NOMO-1 treated with dmso at 0.1 percent for 144 hours (cell line): ENCODE measurements around the gene DPP10.
A peak's percentile ranks its signal among the peaks of the same experiment; 100 is the strongest.
"Not testable (repeated sequence)": the region's sequence is repeated elsewhere in the genome, so short reads cannot be mapped to it uniquely, and the experiment has no call there.

Source experiments
- DNase-seq: peaks from one replicate; lab custom pipeline; 2025; ENCODE audit not compliant: unreplicated experiment; lab: John Stamatoyannopoulos, UW

Gene DPP10

DNA sequence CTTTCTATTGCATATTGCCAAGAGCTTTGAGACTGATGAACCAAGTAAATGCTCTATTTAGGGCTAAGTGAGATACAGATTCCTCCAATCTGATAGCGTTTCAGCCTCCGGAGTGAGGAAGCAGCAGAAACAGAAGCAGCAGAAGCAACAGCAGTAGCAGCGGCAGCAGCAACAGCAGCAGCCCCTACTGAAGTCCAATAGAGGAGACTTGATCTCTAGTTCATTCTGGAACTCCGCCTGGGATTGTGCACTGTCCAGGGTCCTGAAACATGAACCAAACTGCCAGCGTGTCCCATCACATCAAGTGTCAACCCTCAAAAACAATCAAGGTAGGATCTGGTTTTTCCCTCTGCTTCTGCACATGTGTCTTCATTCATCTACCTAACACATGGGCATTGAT is at the start of gene DPP10:
Gene DPP10, plus strand, starts transcription at position 132 of the 400 bp plus-strand sequence.
- no peak for DNase-seq

DNA sequence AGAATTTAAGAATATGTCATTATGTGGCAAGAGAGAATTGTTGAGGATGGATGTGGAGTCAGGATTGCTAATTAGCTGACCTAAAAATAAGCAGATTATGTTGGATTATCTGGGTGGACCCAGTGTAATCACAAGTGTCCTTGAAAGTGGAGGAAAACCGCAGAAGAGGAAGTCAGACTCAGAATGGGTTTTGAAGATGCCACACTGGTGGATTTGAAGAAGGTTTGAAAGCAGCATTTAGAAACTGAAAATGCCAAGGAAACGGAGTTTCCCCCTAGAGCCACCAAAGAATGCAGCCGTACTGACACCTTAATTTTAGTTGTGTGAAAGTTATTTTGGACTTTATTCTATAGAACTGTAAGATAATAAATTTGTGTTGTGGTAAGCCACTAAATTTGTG is 41.6 kb upstream of the DPP10 start:
- DNase-seq: peak; percentile 32

DNA sequence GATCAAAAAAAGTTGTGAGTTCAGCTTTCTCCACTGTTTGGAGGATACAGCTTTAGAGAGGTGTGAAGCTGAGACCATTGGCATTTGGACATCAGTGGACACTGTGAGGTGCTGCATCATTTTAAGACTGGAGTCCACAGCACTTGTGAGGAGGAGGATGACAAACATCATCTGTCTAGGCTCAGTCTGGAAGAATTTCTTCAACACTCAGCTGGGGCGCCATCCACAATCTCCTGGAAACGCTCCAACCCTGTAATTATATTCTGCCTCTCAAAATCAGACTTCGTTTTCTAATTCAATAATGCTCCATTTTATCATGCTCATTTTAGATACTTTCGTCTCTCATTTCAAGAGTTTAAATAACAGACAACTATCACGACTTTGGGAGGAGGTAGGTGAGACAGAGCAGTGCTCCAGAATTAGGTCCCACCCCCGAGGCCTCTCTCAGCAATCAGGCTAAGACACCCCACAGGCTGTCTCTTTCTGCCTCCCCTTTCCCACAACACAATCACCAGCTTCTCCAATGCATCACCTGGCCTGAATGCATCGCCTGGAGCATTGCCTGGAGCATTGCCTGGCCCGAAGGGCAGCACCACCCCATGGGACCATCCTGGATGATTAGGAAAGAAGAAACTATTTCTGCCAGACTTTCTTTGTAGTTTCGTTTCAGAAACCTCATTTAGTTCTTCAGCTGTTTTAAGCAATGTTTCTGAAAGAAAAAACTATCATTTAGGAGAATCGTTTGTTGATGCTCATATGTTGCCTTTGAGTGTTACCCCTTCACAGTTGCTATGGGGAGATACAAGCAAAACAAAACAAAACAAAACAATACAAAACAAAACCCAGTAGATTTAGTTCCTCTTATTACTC is 37.0 kb upstream of the DPP10 start:
- no peak for DNase-seq

DNA sequence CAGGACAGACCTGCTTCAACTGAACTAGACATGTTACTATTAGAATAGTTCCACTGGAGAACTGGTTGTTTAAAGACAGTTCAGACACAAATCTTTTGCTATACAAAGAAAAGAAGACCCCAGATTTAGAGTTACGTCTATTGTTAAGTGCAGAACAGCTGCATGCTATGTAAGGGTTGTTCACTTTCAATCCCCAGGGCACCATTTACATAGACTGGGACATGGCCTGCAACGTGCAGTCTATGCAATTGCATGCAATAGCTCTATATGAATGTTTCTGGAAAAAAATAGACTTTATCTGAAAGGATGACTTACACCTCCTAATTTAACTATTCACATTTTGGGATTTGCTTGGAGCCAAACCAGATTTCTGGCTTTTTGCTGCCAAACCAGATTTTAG is 36.1 kb upstream of the DPP10 start:
- DNase-seq: no peak

DNA sequence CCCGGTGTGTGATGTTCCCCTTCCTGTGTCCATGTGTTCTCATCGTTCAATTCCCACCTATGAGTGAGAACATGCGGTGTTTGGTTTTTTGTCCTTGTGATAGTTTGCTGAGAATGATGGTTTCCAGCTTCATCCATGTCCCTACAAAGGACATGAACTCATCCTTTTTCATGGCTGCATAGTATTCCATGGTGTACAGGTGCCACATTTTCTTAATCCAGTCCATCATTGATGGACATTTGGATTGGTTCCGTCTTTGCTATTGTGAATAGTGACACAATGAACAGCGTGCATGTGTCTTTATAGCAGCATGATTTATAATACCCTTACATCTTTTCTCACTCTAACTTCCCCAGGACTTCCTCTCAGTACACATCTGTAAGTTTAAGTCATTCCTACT is 35.1 kb upstream of the DPP10 start:
- DNase-seq: not testable (repeated sequence)

DNA sequence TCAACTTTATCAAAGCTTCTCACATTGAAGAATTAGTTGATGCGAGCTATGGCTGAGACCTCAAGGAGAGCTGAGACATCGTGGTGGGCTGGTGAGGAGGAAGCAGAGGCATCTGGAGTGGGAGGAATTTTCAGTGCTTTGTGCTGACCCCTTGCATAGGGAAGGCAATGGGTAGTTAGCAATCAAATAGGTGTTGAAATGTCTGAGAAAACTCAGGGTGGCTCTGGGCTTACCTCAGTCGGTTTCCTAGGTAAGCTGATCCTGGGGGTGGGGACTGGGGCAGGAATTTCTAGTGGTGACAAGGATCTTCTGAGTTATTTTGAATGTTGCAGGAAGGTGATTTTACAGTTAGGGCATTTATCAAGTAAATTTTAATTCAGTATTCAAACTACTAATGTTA is 20.7 kb upstream of the DPP10 start:
- DNase-seq: no peak

DNA sequence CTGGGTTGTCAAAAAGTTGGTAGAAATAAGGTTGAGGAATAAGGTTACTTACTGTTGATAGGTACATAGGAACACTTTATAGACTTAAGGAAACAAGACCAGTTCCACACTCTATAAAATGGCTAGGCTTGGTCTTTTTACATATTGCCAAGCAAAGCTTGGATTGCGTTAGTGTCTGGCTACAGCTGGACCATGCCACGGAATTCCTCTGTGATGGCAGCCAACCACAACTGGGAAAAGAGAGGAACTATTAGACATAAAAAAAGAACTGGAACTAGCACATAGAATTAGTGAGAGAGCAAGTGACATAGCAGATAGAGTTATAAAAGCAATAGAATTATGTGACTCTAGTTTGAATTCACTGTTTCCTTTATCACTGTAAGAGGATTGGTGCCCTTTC is 17.7 kb upstream of the DPP10 start:
- no peak for DNase-seq

DNA sequence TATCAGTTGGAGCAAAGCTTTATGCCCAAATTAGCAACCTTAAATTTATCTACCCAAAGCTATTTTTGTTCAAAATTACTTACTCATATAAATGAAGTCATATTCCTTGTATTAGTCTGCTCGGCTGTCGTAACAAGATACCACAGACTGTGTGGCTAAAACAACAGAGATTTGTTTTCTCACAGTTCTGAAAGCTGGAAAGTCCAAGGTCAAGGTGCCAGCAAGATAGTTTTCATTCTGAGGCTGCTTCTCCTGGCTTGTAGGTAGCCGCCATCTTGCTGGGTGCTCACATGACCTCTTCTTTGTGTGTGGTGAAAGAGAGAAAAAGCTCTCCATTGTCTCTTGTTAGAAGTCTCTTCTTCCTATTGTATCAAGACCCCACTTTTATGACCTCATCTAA is 15.7 kb upstream of the DPP10 start:
- DNase-seq: no peak

DNA sequence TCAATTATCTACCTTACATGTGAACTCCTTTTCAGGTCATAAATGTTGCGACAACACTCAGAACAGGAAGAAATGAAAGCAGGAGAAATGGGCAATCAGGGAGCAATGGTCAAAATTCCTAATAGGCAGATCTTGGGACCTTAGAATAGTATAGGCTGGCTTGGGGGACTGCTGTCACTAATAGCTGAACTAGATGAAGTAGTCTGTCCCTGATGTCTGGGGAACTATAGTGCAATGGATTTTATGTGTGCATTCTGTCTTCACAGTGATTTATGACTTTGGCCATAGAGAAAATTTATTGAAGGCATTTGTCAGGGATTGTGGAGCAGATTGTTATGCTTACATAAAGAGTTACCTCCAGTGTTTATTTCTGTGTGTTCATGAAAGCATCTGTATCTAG is 6.1 kb upstream of the DPP10 start:
- no peak for DNase-seq

DNA sequence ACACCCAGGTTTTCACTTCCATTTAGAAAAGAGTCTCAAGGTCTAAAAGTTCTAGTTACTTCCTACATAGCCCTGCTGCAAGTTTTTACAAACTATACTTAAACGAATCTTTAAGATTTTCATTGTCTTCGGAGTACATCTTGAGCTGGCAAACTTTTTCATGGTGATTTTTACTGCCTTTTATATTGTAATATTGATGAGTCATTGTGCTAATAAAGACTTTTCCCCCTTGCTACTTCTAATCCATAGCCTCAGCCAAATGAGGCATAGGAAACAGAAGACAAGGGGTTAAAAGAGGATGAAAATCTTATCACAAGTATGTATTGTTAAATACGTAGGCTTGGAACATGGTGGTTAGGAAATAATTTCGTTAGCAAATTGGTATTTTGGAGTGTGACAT is 4.1 kb downstream of the DPP10 start:
- no peak for DNase-seq

DNA sequence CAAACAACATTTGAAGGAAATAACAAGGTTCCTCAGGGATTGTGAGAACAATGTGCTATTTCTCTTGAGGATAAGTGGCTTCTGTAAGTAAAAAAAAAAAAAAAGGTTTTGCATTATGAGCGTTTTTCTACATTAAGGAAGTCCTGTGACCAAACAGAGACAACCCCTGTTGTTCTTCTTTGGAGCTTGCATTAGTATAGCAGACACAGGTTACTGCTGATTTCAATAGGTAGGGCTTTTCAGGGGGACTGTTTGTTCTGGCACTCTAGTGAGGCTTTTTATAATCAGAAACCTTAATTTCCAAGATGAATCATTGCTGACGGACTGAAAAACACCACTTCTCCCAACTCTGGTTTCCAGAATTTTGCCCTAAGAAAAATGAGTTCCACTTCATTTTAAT is 8.2 kb downstream of the DPP10 start:
- DNase-seq: no peak

DNA sequence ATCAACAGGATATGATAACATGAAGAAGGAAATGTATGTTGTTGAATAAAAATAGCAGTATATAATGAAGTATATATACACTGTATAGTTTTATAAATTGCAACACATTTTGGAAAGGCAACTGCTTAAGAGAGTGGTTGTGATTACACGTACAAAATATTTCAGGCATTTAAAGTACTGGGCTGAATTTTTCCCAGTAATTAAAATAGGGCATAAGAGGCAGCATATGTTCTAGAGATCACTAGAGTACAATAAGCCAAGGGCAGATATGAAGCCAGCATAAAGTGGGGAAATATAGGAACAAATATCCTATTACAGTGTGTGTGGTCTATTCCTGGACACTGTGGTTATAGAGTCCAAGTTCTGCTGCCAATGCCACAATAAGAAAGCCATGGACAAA is 14.1 kb downstream of the DPP10 start:
- no peak for DNase-seq

DNA sequence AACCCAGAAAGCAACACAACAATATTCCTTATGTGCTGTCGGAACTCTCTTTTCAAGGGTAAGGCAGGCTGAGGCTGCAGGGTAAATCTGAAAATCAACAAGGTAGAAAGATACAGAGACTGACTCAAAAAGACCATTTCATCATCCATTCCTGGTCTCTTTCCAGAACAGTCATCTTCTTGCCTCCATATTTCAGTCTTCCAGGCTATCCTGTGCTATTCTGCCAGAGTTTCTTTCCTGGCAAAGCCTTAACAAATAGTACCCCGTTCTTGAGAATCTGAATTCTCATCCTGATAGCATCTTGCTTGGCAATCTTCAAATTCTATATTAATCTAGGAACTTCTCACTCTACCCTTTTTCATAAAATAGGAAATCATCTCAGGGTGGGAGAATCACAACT is 15.5 kb downstream of the DPP10 start:
- DNase-seq: no peak

DNA sequence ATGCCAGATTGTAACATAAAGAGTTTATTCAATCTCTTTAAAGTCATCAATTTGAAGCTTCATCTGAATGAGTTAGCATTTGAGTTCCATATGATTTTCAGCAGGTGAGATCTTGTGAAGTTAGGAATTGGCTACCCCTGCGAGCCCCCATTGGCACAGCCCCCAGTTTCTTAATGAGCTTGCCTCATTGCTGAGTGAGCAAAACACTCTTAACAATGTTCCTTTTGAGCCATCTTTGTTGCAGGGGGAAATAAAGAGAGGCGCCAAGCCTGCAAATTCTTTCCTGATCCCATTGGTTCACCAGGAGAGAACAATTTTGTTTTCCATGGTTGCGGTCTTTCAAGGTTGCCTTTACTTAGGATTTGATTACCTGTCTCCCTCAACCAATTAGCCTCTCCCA is 18.7 kb downstream of the DPP10 start:
- DNase-seq: no peak

DNA sequence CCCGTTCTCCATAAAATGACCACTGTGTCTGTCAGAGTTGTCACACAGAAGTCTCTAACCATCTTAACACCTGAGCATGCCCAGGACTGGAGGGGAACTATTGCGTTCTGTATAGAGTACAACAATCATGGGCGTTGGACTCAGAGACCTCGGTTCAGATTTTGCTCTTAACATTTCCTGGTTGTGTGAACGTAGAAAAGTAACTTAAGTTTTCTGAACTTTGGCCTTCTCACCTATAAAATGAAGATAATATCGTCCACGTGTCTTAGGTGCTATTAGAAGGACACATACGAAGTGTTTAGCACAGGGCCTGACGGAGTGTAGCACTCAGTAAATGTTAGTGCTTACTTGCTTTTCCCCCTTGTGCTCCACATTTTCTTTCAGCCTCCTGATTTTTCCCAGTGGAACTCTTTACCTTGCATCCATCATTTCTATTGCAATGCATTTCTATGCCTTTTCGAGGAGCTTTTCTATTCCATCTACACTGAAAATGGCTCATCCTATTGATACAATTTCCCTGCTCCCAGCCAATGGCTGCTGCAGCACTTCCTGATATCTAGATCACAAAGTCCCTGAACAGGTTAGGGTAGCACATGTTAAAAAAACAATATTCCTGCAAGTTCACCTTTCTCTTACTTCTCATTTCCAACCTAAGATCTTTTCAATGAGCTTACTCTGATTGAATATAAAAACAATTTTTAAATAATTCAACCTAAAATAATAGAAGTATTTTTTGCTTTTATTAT is 22.7 kb downstream of the DPP10 start:
- no peak for DNase-seq

DNA sequence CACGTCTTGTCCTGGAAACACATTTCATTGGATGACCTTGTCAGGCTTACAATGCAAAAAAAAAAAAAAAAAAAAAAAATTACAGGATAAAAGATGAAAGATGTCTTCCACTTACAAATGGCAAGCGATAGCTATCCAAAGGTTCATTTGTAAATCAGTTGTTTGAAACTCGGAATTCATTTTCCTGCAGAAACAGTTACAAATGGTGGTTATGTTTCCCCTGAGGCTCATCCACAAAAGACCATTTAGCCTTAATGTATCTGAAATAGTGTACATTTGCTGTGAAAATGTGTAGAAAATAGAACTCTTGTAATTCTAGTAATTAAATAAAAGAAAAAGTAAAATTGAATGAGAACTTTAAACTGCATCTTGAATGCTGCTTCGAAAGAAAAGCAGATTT is 25.9 kb downstream of the DPP10 start:
- no peak for DNase-seq

DNA sequence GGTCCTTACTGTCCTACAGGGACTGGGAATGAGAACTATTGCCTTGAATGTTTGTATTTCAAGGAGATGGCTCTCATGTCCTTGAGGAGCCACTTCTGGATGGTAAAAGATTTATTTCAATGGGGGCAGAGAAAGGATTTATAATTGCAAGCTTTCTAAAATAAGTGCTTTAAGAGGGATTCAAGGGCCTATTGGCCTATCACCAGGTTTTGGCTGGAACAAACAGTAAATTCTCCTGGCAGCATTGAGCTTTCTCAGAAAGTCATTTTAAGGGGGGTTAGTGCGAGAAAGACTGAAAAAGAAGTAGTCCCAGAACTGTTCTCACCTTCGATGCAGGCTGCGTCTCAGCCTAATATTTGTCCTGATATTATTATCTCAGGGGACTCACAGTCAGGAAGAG is 29.8 kb downstream of the DPP10 start:
- no peak for DNase-seq

DNA sequence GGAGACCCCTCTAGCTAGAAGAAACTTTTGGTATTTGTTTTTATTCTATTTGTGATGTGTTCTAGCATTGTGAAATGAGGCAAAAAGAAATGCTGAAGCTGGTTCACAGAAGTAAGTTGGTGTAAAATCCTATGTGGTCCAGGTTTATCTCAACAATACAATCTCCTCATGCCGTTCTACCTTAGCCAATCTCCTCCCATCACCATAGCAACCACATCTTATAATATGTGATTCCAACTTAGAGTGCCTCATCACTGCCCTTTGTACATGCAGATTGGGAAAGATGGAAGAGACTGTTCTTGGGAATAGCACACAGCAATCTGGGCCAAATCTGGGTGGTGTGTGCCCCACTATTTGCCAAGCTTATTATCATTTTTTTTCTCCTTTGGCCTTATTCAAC is 30.3 kb downstream of the DPP10 start:
- DNase-seq: no peak

DNA sequence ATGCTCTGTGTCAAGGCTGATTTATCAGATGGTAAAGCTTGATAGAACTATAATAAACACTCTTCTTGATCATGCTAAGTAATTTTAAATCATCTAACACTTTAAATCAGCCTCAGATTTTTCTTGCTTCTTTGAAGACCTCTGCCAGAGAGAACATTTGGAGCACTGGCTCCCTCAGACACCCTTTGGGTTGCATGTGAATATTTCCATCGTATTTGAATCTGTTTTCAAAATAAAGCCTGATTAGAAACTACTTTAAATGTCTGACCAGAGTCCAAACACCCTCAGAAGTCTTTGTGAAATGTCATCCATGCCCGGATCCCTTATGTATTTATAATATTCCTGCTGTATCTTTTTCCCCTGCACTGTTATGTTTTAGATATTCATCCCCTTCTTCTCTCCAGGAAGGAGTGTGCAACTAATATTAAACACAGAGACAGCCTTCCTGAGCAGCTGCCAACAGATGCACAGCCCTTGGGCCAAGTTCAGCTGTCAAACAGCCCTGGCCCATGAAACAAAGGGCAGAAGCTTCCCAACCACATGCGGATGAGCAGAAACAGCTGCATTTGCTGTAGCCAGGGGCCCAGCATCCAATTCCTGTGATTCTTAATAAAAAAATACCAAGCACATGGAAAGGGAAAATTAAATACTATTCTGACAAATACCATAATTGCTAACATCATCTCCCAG is 46.5 kb downstream of the DPP10 start:
- no peak for DNase-seq

DNA sequence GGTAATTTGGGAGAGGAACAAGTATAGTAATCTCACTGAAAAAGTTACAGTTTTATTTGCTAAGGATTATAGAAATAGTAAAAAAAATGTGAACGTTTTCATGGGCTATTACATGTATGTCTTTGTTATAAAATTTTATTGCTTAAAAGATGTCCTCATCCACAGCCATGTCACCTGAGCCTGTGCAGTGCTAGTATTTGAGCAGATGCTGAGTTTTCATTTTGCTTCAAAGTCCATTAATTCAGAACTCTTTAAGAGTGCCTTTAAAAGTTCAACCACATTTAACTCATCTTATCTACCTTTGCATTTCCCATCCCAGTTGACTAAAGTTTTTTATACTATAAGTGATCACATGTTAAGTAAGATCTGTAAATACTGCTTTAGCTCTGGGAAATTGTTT is 52.6 kb downstream of the DPP10 start:
- no peak for DNase-seq

DNA sequence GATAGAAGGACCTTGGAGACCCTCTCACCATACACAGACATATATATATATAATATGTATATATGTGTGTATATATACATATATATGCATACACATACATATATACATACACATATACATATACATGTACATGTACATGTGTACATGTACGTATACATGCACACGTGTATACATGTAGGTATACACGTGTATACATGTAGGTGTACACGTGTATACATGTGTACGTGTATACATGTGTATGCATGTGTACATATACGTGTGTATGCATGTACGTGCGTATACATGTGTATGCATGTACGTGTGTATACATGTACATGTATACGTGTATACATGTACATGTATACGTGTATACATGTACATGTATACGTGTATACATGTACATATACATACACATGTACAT is 54.5 kb downstream of the DPP10 start:
- no peak for DNase-seq

DNA sequence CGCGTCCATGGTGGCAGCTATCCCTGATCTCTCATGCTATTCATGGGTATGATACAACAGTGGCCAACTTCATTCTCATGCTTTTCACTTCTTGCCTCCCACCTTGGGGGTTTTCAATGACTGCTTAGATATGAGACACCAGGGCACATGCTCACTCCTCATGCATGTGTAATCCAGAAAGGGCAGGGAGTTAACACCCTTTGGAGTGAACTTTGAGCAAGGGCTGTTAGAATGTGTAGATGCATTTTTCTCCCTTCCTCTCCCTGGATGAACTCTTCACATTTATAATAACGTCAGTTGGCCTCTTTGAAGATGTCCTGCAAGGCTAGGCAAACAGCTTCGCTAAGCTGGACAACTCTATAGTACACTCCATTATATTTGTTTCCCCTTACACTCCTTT is 56.7 kb downstream of the DPP10 start:
- DNase-seq: no peak
